GM12878 (cell line): ENCODE results near the gene MLIP. TPM values are rescaled to one million over a fixed set of nuclear protein-coding genes. Genes with fewer than 3 reads are reported as not detected.

Experiments used
- ATAC-seq: fragments of 200-7000 bp; cut with Tn5 transposase; 3 replicates; pipeline ENCODE4 v1.9.1; 2020; ENCODE audit warnings: mild to moderate bottlenecking, moderate library complexity
- BruUV-seq: library from RNA; stranded (reverse); fragments of 400-500 nt; replicated peaks from 2 replicates; lab custom pipeline; 2021; lab: Mats Ljungman, UMichigan
- CTCF ChIA-PET: fragments of 300-600 bp; sonication (Branson Sonifier 250); formaldehyde crosslinking; extraction: SDS; loops from one replicate; lab custom pipeline; 2021; ENCODE audit warnings: inconsistent platforms; lab: Yijun Ruan, JAX
- POLR2A ChIA-PET: fragments of 350-600 bp; formaldehyde crosslinking; extraction: SDS; loops from one replicate; lab custom pipeline; 2021; ENCODE audit warnings: inconsistent platforms; lab: Charles Lee
- RAD21 ChIA-PET: fragments of 300-600 bp; sonication (Branson Sonifier 250); formaldehyde crosslinking; loops from one replicate; lab custom pipeline; 2023; ENCODE audit warnings: antibody characterized with exemption; ENCODE audit not compliant: unreplicated experiment; lab: Charles Lee
- SMC1A ChIA-PET: fragments of 300-600 bp; sonication (Branson Sonifier 250); formaldehyde crosslinking; loops from one replicate; lab custom pipeline; 2023; ENCODE audit not compliant: unreplicated experiment, uncharacterized antibody; lab: Charles Lee
- DNase-seq: peaks from one replicate; pipeline ENCODE4 v3.0.0-alpha.2; 2011; ENCODE audit warnings: low read depth, low spot score
- FAIRE-seq: peaks from 3 replicates; lab custom pipeline; 2011; peaks lifted over from hg19 to GRCh38; lab: Jason Lieb, UNC
- H2AFZ ChIP-seq: 2 replicates; pipeline ENCODE4 v1.6.0; 2011; ENCODE audit warnings: low read depth, low read length, control low read depth; ENCODE audit not compliant: control insufficient read depth
- H3K27ac ChIP-seq: 2 replicates; pipeline ENCODE4 v1.5.1; 2011; ENCODE audit warnings: control low read depth; ENCODE audit not compliant: control insufficient read depth, insufficient read depth
- H3K27me3 ChIP-seq, 2 experiments: replicated peaks in 1 of 2; 2 replicates each; pipeline versions ENCODE4 v1.6.0 to v1.6.1; 2011; ENCODE audit warnings: low read length in 1 of 2; ENCODE audit not compliant: control insufficient read depth in 2 of 2, insufficient read depth in 2 of 2
- H3K36me3 ChIP-seq, 2 experiments: 2 replicates each; pipeline ENCODE4 v1.5.1; 2011; ENCODE audit warnings: low read length in 1 of 2; ENCODE audit not compliant: control insufficient read depth in 2 of 2, insufficient read depth in 2 of 2
- H3K4me1 ChIP-seq: 2 replicates; pipeline ENCODE4 v1.6.1; 2011; ENCODE audit warnings: mild to moderate bottlenecking, low read length, moderate library complexity, mixed read lengths; ENCODE audit not compliant: control insufficient read depth, insufficient read depth
- H3K4me2 ChIP-seq: 2 replicates; pipeline ENCODE4 v1.6.0; 2011; ENCODE audit warnings: control low read depth; ENCODE audit not compliant: control insufficient read depth, insufficient read depth
- H3K4me3 ChIP-seq: fragments of 200-600 bp; sonication (generic); 2 replicates; pipeline ENCODE4 v1.5.1; 2016
- H3K79me2 ChIP-seq: 2 replicates; pipeline ENCODE4 v1.6.0; 2011; ENCODE audit warnings: low read length; ENCODE audit not compliant: control insufficient read depth, insufficient read depth
- H3K9ac ChIP-seq: 2 replicates; pipeline ENCODE4 v1.8.0; 2011; ENCODE audit warnings: low read length, control low read depth, mixed read lengths; ENCODE audit not compliant: control insufficient read depth, insufficient read depth
- H3K9me3 ChIP-seq: replicated peaks from 3 replicates; pipeline ENCODE4 v1.5.1; 2011; ENCODE audit warnings: mild to moderate bottlenecking, low read length; ENCODE audit not compliant: control insufficient read depth, insufficient read depth
- H4K20me1 ChIP-seq: 2 replicates; pipeline ENCODE4 v1.6.0; 2011; ENCODE audit not compliant: control insufficient read depth, insufficient read depth
- BACH1 ChIP-seq: fragments of 450-650 bp; IDR thresholded peaks from 2 replicates; pipeline ENCODE4 v1.6.1; 2017; ENCODE audit warnings: mild to moderate bottlenecking, borderline replicate concordance
- EZH2 ChIP-seq: IDR thresholded peaks from 2 replicates; pipeline ENCODE4 v1.6.1; 2012; ENCODE audit warnings: low read depth, mild to moderate bottlenecking, control low read depth, inconsistent platforms, low read length, borderline replicate concordance; ENCODE audit not compliant: control insufficient read depth
- HDAC2 ChIP-seq: fragments of 200-600 bp; sonication (generic); IDR thresholded peaks from 2 replicates; pipeline ENCODE4 v1.6.1; 2017
- HSF1 ChIP-seq: fragments of 150-350 bp; IDR thresholded peaks from 2 replicates; pipeline ENCODE4 v1.6.1; 2014; ENCODE audit warnings: mild to moderate bottlenecking, low read depth, low read length
- IKZF1 ChIP-seq: fragments of 450-650 bp; conservative IDR thresholded peaks from 2 replicates; pipeline ENCODE4 v1.6.1; 2017; ENCODE audit warnings: antibody characterized with exemption, mild to moderate bottlenecking
- RBBP5 ChIP-seq: fragments of 200-600 bp; sonication (generic); conservative IDR thresholded peaks from 2 replicates; pipeline ENCODE4 v1.6.1; 2016
- SREBF2 ChIP-seq: IDR thresholded peaks from 2 replicates; pipeline ENCODE4 v1.6.1; 2012; ENCODE audit warnings: mild to moderate bottlenecking, low read length
- ZBTB33 ChIP-seq: fragments of 450-650 bp; IDR thresholded peaks from 2 replicates; pipeline ENCODE4 v1.6.1; 2017; ENCODE audit warnings: mild to moderate bottlenecking
- ZNF217 ChIP-seq: fragments of 450-650 bp; IDR thresholded peaks from 2 replicates; pipeline ENCODE4 v1.6.1; 2017; ENCODE audit warnings: antibody characterized with exemption, mild to moderate bottlenecking
- ZNF622 ChIP-seq: fragments of 450-650 bp; IDR thresholded peaks from 2 replicates; pipeline ENCODE4 v1.6.1; 2017; ENCODE audit warnings: mild to moderate bottlenecking, inconsistent platforms
- WGBS: methylation state at CpG from one replicate; pipeline ENCODE4 v1.1.6; 2016; ENCODE audit warnings: low lambda C conversion rate; ENCODE audit not compliant: insufficient replicate concordance, insufficient coverage; ENCODE audit errors: missing lambda C conversion rate; 5-methylcytosine and 5-hydroxymethylcytosine counted together
- in situ Hi-C: fragments of 300-500 bp; cut with MboI; formaldehyde crosslinking; loops from 9 replicates; pipeline ENCODE4 v1.14.3; 2018; ENCODE audit warnings: mixed read lengths
- intact Hi-C: fragments of 100-400 bp; cut with micrococcal nuclease; formaldehyde crosslinking; loops from one replicate; pipeline ENCODE4 v1.14.2; 2022; ENCODE audit not compliant: unreplicated experiment
- polyA plus RNA-seq, 11 experiments: library from polyadenylated mRNA; depleted of rRNA in 4 of 11; unstranded in 6 of 11; stranded (reverse) in 5 of 11; fragments of >200 nt; fragmentation: Nextera tagmentation in 4 of 11; fragmentation: Illumina TruSeq in 1 of 11; extraction: Ambion mirVana in 4 of 11; extraction: Trizol in 1 of 11; gene quantifications; 1 replicate in 1 of 11; 2 replicates in 10 of 11; pipeline versions ENCODE4 v1.2.1 to v1.2.3, GENCODE V29; 2011 to 2016; ENCODE audit warnings: inconsistent platforms in 2 of 11, missing spikeins in 2 of 11, low read depth in 1 of 11
- total RNA-seq, 4 experiments: library from RNA; depleted of rRNA in 3 of 4; stranded (reverse); fragments of >200 nt in 3 of 4; fragmentation: Illumina TruSeq in 1 of 4; extraction: Trizol in 1 of 4; gene quantifications; 2 replicates each; pipeline versions ENCODE4 v1.2.1 to v1.2.3, GENCODE V29; 2013 to 2021
- TF ChIP-seq, protein P1 (sequence below): fragments of 450-650 bp; IDR thresholded peaks from 2 replicates; pipeline ENCODE4 v1.6.1; 2018; ENCODE audit warnings: borderline replicate concordance, mild to moderate bottlenecking; ENCODE audit not compliant: partially characterized antibody
- TF ChIP-seq, protein P2 (sequence below): IDR thresholded peaks from 2 replicates; pipeline ENCODE4 v1.6.1; 2012; ENCODE audit warnings: low read depth, low read length, improper control_type of control experiment
- TF ChIP-seq, protein P3 (sequence below): fragments of 450-650 bp; IDR thresholded peaks from 2 replicates; pipeline ENCODE4 v1.6.1; 2016; ENCODE audit warnings: mild to moderate bottlenecking

The MLIP gene
- total and polyA plus RNA-seq, 10 of the 15 experiments (the other 5 are each of a cell fraction or from before 2014, with no cell fraction given), result not detected

DNA sequence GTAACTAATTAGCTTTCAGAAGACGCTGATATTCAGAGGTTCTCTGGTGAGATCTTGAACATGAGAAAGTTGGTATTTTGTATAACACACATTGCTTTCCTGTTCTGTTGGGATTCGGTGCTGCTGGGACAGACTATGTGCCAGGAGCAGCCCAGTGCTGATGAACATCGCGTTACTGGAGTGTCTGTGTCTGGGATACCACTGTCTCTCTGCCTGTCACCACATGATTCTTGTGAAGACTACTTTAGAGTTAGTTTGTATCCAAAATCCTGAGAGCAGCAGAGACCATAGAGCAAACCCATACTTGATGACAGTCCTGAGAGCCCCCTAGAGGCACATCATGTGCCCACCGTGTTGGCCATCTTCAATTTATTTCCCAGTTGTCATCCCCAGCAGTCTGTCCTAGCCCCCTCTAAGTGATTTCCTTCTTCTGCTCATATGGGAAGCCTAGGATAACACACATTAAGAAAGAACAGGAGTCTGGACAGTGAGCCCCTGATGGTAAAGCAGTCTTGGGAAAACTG, 155.2 kb downstream of the MLIP start:
- ATAC-seq (no peak), FAIRE-seq (no peak), DNase-seq (no peak)
- Histone ChIP-seq H3K27ac (no peak overlapping the region), H3K4me2 (no peak overlapping the region), H3K4me3 (no peak overlapping the region), H3K79me2 (no peaks in the 10 kb centered on the region), H3K36me3 (no peaks in the 10 kb centered on the region), H2AFZ (no peak overlapping the region), H3K27me3 (no peaks in the 10 kb centered on the region), H3K9ac (no peak overlapping the region)
- intact Hi-C loops, result no loop called here
- ChIA-PET SMC1A (interaction anchor here (1.6 to 1.7 kb wide), 3 partner anchors 22 to 281 kb away, joined by 4 to 6 read pairs (median 4); no protein-coding TSS in a partner anchor), CTCF (interaction anchor here (0.8 to 2.6 kb wide), 7 partner anchors 18 to 280 kb away, joined by 3 to 14 read pairs (median 4); no protein-coding TSS in a partner anchor), RAD21 (interaction anchor here (0.7 to 2.2 kb wide), 2 partner anchors 173 to 280 kb away, joined by 3 to 5 read pairs; no protein-coding TSS in a partner anchor)
- WGBS, result 10% methylated on average over 5 of the region's 5 CpGs
- no TSS peak for BruUV-seq
- no peak for TF ChIP-seq IKZF1
- TF ChIP-seq, protein P1, sequence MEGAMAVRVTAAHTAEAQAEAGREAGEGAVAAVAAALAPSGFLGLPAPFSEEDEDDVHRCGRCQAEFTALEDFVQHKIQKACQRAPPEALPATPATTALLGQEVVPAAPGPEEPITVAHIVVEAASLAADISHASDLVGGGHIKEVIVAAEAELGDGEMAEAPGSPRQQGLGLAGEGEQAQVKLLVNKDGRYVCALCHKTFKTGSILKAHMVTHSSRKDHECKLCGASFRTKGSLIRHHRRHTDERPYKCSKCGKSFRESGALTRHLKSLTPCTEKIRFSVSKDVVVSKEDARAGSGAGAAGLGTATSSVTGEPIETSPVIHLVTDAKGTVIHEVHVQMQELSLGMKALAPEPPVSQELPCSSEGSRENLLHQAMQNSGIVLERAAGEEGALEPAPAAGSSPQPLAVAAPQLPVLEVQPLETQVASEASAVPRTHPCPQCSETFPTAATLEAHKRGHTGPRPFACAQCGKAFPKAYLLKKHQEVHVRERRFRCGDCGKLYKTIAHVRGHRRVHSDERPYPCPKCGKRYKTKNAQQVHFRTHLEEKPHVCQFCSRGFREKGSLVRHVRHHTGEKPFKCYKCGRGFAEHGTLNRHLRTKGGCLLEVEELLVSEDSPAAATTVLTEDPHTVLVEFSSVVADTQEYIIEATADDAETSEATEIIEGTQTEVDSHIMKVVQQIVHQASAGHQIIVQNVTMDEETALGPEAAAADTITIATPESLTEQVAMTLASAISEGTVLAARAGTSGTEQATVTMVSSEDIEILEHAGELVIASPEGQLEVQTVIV, result no peak
- no peak for TF ChIP-seq ZBTB33
- TF ChIP-seq RBBP5, result no peak
- TF ChIP-seq BACH1, result no peak
- TF ChIP-seq, protein P2, sequence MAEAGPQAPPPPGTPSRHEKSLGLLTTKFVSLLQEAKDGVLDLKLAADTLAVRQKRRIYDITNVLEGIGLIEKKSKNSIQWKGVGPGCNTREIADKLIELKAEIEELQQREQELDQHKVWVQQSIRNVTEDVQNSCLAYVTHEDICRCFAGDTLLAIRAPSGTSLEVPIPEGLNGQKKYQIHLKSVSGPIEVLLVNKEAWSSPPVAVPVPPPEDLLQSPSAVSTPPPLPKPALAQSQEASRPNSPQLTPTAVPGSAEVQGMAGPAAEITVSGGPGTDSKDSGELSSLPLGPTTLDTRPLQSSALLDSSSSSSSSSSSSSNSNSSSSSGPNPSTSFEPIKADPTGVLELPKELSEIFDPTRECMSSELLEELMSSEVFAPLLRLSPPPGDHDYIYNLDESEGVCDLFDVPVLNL, result no peak
- no peak for TF ChIP-seq SREBF2
- TF ChIP-seq, protein P3, sequence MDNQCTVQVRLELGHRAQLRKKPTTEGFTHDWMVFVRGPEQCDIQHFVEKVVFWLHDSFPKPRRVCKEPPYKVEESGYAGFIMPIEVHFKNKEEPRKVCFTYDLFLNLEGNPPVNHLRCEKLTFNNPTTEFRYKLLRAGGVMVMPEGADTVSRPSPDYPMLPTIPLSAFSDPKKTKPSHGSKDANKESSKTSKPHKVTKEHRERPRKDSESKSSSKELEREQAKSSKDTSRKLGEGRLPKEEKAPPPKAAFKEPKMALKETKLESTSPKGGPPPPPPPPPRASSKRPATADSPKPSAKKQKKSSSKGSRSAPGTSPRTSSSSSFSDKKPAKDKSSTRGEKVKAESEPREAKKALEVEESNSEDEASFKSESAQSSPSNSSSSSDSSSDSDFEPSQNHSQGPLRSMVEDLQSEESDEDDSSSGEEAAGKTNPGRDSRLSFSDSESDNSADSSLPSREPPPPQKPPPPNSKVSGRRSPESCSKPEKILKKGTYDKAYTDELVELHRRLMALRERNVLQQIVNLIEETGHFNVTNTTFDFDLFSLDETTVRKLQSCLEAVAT, result no peak
- no peak for TF ChIP-seq ZNF622
- no peak for TF ChIP-seq ZNF217
- no peak for TF ChIP-seq EZH2
- TF ChIP-seq HDAC2, result no peak
- no peak for TF ChIP-seq HSF1
- TF ChIP-seq, all 136 proteins: peak for 0
- in situ Hi-C loops, result loop anchor here (10.0 kb wide), 1 partner anchor 282 kb away; no protein-coding TSS in a partner anchor
- no peaks in the 10 kb centered on the region for H3K9me3 ChIP-seq
- POLR2A ChIA-PET, result no interaction called here
- no peaks in the 10 kb centered on the region for H4K20me1 ChIP-seq
- no peaks in the 10 kb centered on the region for H3K4me1 ChIP-seq
